A549 treated with CORT108297 at 1 μM for 4 hours (cell line): ENCODE measurements around the gene CD226. TPM values are rescaled to one million over a fixed set of nuclear protein-coding genes. Genes with fewer than 3 reads are reported as not detected.

Experiments
- total RNA-seq: library from RNA; stranded (reverse); fragments of 200-300 nt; extraction: Qiagen RNA extraction; gene quantifications from 5 replicates; pipeline ENCODE4 v1.2.3, GENCODE V29; 2022

CD226 gene
- 0.03 to 0.14 TPM (median 0.07 TPM) in 5 replicates for total RNA-seq

GRCh38 chr18:69947361-69948133 is at the start of gene CD226:
CD226 (minus strand) TSS chr18:69947873; CDS start chr18:69947406, 467 bp downstream.

